Measurements from ENCODE around the gene ACTL7A.

Gene ACTL7A

DNA sequence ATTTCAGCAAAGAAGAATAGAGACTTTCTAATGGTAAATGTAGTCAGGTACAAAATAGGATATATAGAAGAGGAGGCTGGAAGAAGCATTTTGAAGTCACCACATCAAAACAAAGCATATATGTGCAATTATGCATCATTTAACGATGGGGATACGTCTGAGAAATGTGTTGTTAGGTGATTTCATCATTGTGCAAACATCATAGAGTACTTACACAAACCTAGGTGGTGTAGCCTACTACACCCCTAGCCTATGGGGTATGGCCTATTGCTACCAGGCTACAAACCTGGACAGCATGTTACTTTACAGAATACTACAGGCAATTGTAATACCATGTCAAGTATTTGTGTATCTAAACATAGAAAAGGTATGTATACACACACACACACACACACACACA lies 43.4 kb downstream of the ACTL7A start:
- no peak overlapping the region for H3K4me3 ChIP-seq (ENCODE audit: low read depth, low read length)
- TF ChIP-seq, protein P1, sequence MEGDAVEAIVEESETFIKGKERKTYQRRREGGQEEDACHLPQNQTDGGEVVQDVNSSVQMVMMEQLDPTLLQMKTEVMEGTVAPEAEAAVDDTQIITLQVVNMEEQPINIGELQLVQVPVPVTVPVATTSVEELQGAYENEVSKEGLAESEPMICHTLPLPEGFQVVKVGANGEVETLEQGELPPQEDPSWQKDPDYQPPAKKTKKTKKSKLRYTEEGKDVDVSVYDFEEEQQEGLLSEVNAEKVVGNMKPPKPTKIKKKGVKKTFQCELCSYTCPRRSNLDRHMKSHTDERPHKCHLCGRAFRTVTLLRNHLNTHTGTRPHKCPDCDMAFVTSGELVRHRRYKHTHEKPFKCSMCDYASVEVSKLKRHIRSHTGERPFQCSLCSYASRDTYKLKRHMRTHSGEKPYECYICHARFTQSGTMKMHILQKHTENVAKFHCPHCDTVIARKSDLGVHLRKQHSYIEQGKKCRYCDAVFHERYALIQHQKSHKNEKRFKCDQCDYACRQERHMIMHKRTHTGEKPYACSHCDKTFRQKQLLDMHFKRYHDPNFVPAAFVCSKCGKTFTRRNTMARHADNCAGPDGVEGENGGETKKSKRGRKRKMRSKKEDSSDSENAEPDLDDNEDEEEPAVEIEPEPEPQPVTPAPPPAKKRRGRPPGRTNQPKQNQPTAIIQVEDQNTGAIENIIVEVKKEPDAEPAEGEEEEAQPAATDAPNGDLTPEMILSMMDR (IDR thresholded peaks at IDR 0.05; ENCODE audit: low read depth, low read length) = no peak

DNA sequence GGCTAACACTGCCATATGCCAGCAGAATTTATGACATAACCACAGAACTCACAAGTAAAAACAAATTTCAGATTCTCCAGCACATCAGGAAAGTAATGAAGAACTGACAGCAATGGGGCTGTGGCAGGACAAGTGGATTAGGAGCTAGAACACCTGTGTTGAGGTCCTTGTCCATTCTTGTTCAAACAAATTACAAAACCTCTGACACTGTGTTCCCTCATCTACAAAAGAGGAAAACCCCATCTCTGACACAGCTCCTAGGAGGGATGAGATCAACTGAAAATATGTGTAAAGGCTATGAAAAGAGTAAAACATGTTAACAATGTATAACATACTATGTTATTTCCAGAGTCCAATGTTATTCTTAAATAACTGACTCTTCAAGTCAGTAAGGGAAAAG lies 48.3 kb downstream of the ACTL7A start:
- TF ChIP-seq, protein P1 (IDR thresholded peaks at IDR 0.05; ENCODE audit: low read depth, low read length) = no peak
- H3K4me3 ChIP-seq (ENCODE audit: low read depth, low read length) = no peak overlapping the region

DNA sequence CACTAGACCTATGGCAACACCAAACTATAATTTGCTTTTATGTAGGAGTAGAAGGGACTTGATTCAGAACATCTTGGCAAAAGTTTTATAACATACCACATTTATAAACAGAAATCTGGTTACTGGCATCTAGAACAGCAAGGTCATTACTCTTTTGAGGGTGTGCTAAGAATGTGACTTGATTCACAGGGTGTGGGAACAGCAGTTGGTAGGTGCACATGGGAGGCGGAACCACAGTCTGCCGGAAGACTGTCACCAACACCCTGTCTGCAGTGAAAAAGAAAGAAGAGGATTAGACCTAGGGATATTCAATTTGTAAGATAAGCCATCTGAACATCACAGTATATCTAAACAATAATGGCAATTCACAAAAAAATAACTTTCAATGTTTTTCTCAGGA lies 48.8 kb downstream of the ACTL7A start:
- TF ChIP-seq, protein P1 (IDR thresholded peaks at IDR 0.05; ENCODE audit: low read depth, low read length) = no peak
- H3K4me3 ChIP-seq (ENCODE audit: low read depth, low read length) = no peak overlapping the region

DNA sequence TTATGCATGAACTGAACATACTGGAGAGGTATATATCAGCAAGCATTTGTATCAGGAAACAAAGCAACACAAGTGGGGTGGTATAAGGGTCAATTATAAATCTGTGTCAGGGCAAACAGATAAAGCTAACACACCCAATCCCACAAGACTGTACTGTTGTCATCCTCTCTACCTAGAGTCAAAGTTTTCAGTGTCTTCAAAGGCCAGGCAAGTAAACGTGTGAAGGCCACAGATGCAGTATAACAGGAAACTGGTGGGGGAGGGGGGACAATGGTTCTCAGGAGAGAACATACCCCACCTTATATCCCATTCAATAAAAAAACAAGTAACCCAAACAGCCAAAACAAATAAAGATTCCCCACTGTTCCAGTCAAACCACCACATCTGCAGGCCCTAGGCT lies 49.8 kb downstream of the ACTL7A start:
- H3K4me3 ChIP-seq (ENCODE audit: low read depth, low read length) = no peak overlapping the region
- TF ChIP-seq, protein P1 (IDR thresholded peaks at IDR 0.05; ENCODE audit: low read depth, low read length) = no peak
